BJ (cell line): ENCODE data around the gene RAD51B. TPM values are rescaled to one million over a fixed set of nuclear protein-coding genes. Genes with fewer than 3 reads are reported as not detected.

Experiments
- CTCF ChIA-PET: fragments of 350-600 bp; formaldehyde crosslinking; extraction: SDS; loops from one replicate; lab custom pipeline; 2021; ENCODE audit warnings: antibody characterized with exemption, inconsistent platforms; lab: Yijun Ruan, JAX
- POLR2A ChIA-PET: fragments of 300-600 bp; sonication (Branson Sonifier 250); formaldehyde crosslinking; extraction: SDS; loops from one replicate; lab custom pipeline; 2021; ENCODE audit warnings: antibody characterized with exemption; lab: Charles Lee
- DNase-seq: peaks from one replicate; pipeline ENCODE4 v3.0.0-alpha.2; 2011; ENCODE audit warnings: low read depth
- H3K27me3 ChIP-seq: 2 replicates; pipeline ENCODE4 v1.6.0; 2011; ENCODE audit warnings: low read length; ENCODE audit not compliant: control insufficient read depth, insufficient read depth
- H3K36me3 ChIP-seq: 2 replicates; pipeline ENCODE4 v1.5.1; 2011; ENCODE audit warnings: low read length; ENCODE audit not compliant: control insufficient read depth, insufficient read depth
- H3K4me3 ChIP-seq: 2 replicates; pipeline ENCODE4 v1.5.1; 2011; ENCODE audit warnings: low read depth, mild to moderate bottlenecking, control low read depth, low read length
- CTCF ChIP-seq: IDR thresholded peaks from 2 replicates; pipeline ENCODE4 v1.5.1; 2011; ENCODE audit warnings: low read depth, mild to moderate bottlenecking, control low read depth, inconsistent platforms, low read length, moderate library complexity; ENCODE audit not compliant: insufficient read depth
- polyA plus RNA-seq: library from polyadenylated mRNA; depleted of rRNA; stranded (reverse); fragments of >200 nt; gene quantifications from 2 replicates; pipeline ENCODE4 v1.2.3, GENCODE V29; 2011

Gene RAD51B
- polyA plus RNA-seq, 1 experiment = 5.6 TPM

GRCh38 chr14:68124979-68125731 is 305.6 kb downstream of the RAD51B start:
- POLR2A ChIA-PET = interaction anchor here (0.6 kb wide), 1 partner anchor 271 kb away, joined by 6 read pairs; no protein-coding TSS in a partner anchor
- no peaks in the 10 kb centered on the region for H3K27me3 ChIP-seq
- DNase-seq = no peak
- no peak overlapping the region for H3K4me3 ChIP-seq
- no peak for TF ChIP-seq CTCF
- H3K36me3 ChIP-seq = no peaks in the 10 kb centered on the region
- CTCF ChIA-PET = interaction anchor here (1.4 kb wide), 1 partner anchor 10 kb away, joined by 5 read pairs; no protein-coding TSS in a partner anchor

GRCh38 chr14:68127166-68127565 is 307.6 kb downstream of the RAD51B start:
- CTCF ChIA-PET = interaction anchor here (1.1 kb wide), 1 partner anchor 9 kb away, joined by 3 read pairs; no protein-coding TSS in a partner anchor
- TF ChIP-seq CTCF = no peak
- Histone ChIP-seq H3K27me3 (no peaks in the 10 kb centered on the region), H3K36me3 (no peaks in the 10 kb centered on the region), H3K4me3 (no peak overlapping the region)
- POLR2A ChIA-PET = no interaction called here
- no peak for DNase-seq

GRCh38 chr14:68131907-68132306 is 312.3 kb downstream of the RAD51B start:
- no peak for DNase-seq
- ChIA-PET POLR2A (no interaction called here), CTCF (interaction anchor here (1.3 kb wide), 1 partner anchor 10 kb away, joined by 3 read pairs; no protein-coding TSS in a partner anchor)
- Histone ChIP-seq H3K36me3 (no peaks in the 10 kb centered on the region), H3K27me3 (no peaks in the 10 kb centered on the region), H3K4me3 (no peak overlapping the region)
- TF ChIP-seq CTCF = no peak

GRCh38 chr14:68132563-68133121 is 313.1 kb downstream of the RAD51B start:
- no peaks in the 10 kb centered on the region for H3K36me3 ChIP-seq
- DNase-seq = no peak
- ChIA-PET CTCF (interaction anchor here (1.3 kb wide), 1 partner anchor 11 kb away, joined by 3 read pairs; no protein-coding TSS in a partner anchor), POLR2A (no interaction called here)
- H3K4me3 ChIP-seq = no peak overlapping the region
- TF ChIP-seq CTCF = no peak
- H3K27me3 ChIP-seq = no peaks in the 10 kb centered on the region

GRCh38 chr14:68133856-68134255 is 314.3 kb downstream of the RAD51B start:
- DNase-seq = no peak
- TF ChIP-seq CTCF = no peak
- Histone ChIP-seq H3K36me3 (no peaks in the 10 kb centered on the region), H3K4me3 (no peak overlapping the region), H3K27me3 (no peaks in the 10 kb centered on the region)
- ChIA-PET POLR2A (no interaction called here), CTCF (no interaction called here)
